Prostate gland (tissue), 1 donor: ENCODE measurements around the gene RIMBP3B.
"Not testable (repeated sequence)": the region's sequence is repeated elsewhere in the genome, so short reads cannot be mapped to it uniquely, and the experiment has no call there.

Experiments used
- POLR2A ChIP-seq: fragments of 450-650 bp; IDR thresholded peaks from one replicate; pipeline ENCODE4 v1.6.1; 2016; ENCODE audit warnings: antibody characterized with exemption, mild to moderate bottlenecking
- POLR2AphosphoS5 ChIP-seq: sonication (generic); formaldehyde crosslinking; IDR thresholded peaks from one replicate; pipeline ENCODE4 v1.6.1; 2017; ENCODE audit warnings: antibody characterized with exemption

DNA sequence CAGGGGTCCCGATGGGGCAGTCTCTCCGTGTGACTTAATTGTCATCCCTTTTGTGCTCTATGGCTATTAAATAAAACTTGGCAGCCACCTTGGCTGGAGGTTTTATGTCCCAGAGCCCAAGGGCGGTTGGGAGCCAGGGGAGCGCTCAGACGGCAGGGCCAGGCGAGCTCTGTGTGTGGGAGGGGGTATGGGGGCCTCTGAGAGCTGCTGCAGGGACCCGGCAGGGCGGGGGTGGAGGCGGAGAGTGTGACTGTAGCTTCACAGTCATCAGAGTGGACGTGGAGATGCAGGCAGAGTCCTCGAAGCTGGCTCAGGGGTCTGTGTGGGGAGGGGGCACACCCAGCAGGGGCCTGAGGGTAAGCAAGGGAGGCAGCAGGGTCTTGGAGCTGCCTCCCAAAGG is 19.2 kb upstream of the RIMBP3B start:
- not testable (repeated sequence) for TF ChIP-seq POLR2A, POLR2AphosphoS5
